HG02852 (cell line): ENCODE results near the gene RIC8B.

ENCODE experiments used
- ATAC-seq: cut with Tn5 transposase; IDR thresholded peaks from one replicate; pipeline ENCODE4 v1.9.1; 2021; ENCODE audit warnings: mild to moderate bottlenecking, moderate library complexity; ENCODE audit not compliant: unreplicated experiment

RIC8B gene

DNA sequence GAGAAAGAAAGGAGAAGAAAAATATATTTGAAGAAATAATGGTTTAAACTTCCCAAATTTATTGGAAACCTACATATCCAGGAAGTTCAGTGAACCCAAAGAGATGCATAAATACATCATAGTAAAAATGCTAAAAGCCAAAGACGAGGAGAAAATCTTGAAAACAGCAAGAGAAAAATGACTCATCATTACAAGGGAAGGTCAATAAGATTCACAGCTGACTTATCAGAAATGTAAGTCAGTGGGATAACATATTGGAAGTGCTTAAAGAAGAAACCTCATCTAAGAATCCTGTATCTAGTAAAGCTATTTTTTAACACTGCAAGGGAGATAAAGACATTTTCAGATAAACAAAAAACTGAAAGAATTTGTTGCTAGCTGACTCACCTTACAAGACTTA is 19.9 kb downstream of the RIC8B start:
- no peak for ATAC-seq

DNA sequence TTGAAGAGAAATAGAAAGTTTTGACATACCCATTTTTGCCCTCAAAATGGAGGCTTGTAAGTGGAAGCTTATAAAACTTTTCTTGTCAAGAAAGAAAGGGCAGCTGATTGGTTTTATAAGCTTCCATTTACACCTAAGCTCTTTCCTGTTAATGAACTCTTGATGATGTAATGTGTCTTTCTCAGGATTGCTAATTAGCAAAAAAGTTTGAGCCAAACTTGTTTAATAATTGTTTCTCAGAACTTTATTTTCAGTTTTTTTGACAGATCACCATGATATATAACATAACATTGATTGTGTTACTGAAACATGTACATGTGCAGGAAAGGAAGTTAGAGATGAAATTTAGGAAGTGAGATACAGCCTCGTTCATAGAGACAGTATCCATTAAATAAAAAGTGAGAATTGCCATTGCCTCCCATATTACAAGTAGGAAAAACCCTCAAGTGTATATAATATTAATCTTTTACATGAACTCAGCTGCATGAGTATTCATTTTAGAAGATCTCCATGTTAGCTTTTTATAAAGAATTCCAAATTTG is 26.8 kb downstream of the RIC8B start:
- ATAC-seq: no peak

DNA sequence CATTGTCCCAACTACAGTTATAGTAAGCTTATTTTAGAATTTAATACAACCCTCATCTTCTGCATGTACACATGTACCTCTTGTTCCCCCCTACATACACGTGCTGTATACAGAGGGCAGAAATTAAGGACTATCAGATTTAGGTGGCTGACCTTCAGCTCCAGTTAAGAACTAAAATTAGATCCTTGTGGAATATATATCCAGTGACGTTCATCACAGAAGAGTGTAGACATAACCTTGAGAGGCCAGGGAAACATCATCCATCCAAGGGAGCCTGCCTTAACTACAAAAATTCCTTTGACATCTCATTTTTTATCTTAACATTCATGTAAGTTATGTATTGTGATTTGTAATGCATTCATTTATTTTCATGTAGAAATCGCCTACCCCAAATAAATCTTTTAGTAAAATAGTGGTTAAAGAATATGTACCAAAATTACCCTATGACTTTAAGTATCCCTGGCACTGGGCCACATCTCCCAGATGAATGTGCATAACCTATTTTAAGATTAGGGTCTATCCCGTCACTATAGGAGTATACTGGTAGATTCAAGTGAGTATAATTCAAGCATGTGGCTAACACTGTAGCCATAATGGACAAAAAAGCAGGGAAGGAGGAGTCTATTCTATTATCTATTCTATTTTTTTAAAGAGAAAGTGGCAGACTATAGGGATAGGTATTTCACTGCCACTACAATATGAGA is 27.5 kb downstream of the RIC8B start:
- no peak for ATAC-seq

DNA sequence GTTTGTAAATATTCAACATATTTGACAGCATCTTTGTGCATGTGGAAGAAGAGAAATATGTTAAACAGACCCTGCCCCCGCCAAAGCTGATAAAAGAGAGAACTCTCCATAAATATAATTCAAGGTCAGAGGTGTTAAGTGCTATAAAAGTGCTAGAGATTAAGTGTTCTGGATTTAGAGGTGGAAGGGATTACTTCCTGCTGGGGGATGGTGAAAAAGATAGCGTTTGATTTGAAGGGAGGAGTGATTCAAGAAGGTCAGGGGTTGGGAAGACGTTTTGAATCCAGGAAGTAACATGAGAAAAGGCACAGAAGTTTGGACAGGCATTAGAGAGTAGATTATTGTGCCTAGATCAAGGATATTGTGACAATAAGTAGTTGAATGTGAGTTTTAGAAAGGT is 30.2 kb downstream of the RIC8B start:
- no peak for ATAC-seq

DNA sequence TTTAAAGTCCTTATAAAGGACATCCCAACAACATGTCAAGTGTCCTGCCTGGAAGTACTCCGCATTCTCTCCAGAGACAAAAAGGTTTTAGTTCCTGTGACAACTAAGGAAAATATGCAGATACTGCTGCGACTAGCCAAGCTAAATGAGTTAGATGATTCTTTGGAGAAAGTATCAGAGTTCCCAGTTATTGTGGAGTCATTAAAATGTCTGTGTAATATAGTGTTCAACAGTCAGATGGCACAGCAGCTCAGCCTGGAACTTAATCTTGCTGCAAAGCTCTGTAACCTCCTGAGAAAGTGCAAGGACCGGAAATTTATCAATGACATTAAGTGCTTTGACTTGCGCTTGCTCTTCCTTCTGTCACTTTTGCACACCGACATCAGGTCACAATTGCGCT is 40.2 kb downstream of the RIC8B start:
- no peak for ATAC-seq

DNA sequence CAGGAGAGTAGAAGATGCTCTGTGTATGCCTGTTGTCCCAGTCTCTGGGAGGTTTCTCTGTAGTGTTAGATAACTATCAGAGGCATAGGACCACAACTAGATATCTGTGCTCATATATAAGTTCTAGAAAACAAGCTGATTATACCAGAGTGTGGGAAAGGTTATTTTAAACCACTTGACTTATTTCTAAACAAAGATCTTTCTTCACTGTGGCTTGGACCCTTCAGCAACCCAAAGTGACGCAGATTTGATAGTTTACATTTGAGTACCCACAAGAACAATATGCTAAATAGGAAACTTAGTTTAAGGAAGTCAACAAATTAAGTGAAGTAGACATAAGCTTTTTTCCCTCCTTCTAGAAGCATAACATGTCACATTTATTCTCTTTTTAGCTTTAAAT is 41.3 kb downstream of the RIC8B start:
- no peak for ATAC-seq

DNA sequence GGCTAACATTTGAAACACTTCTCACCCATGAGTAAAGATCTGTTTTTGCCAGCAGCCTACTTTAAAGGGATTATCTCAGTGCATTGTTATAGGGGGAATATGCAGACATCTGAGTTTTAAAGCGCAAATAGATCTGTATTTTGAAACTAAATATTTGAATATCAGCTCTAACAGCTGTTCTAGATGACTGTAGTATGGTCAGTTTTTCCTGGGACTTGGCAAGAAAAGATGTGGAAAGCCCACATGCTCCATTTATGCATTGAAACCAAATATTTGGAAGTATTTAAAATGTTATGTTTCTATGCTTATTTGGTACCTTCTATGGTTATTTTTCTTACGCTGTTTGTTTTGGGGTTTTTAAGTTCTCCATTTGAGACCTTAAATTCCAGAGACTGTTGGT is 41.7 kb downstream of the RIC8B start:
- no peak for ATAC-seq

DNA sequence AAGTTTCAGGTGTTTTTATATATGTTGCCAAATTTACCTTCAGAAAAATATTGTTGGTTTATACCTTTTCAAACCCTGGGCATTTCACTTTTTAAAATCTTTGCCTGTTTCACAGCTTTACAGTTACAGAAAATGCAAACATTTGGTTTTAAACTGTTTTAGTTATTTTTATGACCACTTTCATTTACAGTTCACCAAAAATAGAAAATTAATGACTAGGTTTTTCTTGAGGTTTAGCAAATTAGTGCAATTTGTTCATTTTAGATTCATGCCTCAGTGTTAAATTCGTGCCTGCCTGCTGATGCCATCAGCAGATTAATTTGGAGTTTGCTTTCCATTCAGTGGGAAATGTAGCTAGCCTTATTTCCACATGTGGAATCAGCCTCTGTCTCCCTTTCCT is 45.5 kb downstream of the RIC8B start:
- no peak for ATAC-seq

DNA sequence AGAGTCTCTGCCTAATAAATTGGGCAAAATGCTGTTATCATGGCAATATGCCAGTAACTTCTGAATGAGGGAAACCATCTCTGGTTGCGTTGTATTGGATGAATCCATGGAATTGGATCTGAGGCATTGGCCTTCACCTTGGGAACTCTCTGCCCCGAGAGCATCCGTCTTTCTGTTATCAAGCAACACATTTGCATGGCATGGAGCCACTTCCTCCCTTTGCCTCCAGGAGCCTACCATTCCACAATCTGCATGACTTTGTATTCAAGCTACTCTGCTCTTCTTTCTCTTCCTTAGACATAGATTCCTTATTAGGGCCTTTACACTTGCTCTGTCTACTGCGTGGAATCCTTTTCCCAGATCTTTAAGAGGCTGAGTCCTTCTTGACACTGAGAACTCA is 57.2 kb downstream of the RIC8B start:
- ATAC-seq: no peak

DNA sequence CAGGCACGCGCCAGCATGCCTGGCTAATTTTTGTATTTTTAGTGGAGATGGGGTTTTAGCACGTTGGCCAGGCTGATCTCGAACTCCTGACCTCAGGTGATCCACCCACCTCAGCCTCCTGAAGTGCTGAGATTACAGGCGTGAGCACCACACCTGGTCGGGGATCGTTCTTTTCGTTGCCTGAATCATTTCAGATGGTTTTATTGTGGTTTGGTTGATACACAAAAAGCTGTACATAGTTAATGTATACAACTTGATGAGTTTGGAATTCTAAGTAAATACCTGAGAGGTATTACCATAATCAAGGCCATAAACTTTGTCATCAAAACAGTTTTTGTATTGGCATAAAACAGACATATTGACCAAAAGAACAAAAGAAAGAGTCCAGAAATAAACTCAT is 63.3 kb downstream of the RIC8B start:
- no peak for ATAC-seq

DNA sequence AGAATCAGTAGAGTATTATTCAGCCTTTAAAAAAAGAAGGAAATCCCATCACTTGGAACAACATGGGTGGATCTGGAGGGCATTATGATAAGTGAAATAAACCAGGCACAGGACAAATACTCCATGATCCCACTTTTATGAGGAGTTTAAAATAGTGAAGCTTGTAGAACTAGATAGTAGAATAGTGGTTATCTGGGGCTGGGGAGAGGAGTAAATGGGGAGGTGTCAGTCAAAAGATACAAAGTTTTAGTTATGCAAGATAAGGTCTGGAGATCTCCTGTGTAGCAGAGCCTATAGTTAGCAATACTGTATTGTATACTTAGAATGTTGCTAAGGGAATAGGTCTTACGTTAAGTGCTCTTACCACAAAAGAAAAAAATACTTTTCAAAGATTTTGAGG is 64.9 kb downstream of the RIC8B start:
- ATAC-seq: no peak

DNA sequence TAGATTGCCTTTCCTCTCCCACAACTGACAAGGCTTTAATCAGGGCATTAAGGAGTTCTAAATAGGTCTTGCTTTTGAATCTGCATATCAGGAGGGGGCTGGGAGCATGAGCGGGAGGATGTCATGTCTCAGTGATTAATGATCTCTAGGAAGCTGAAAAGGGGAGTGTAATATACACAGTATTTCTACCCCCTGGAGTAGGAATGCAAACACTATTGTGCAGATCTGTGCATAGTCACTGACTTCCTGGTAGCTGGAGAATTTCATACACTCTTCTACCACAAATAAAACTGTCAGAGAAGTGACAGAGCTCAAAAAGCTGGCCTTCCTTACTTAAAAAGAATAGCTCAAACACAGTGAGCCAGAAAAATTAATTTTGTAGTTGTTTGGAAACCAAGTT is 65.8 kb downstream of the RIC8B start:
- ATAC-seq: no peak

DNA sequence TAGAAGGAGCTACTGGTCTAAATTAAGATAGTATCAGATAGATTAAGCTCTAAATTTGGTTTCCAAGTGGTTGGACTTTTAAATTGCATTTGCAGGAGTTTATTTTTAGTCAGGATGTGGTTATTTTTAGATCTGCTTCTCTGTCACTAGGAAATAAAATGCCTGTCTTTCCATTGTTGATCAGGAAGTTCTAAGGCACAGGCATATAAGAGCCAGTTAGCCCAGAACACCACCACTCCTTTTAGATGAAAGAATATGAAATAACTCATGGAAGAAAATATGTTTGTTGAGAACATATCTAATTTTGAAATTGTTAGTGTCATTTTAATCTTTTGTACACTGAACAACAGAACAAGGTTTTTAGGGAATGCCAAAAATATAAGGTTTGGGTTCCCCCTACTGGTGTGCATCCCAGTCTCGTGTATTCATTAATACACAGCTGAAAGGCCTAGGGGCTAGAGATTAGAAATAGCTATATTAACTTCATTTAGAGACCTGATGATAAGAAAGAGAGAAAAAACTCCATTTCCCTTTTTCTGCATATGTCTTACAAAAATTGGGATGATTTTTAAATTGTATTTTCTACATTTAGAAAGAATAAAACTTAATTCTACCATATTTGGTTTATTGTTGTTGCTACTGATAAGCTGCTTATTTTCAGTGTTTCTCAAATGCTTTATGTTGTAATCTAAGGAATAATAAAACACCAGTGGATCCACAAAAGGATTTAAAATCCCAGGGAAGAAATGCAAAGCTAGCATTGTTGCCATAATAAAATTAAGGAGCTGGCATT is 67.2 kb downstream of the RIC8B start:
- ATAC-seq: no peak

DNA sequence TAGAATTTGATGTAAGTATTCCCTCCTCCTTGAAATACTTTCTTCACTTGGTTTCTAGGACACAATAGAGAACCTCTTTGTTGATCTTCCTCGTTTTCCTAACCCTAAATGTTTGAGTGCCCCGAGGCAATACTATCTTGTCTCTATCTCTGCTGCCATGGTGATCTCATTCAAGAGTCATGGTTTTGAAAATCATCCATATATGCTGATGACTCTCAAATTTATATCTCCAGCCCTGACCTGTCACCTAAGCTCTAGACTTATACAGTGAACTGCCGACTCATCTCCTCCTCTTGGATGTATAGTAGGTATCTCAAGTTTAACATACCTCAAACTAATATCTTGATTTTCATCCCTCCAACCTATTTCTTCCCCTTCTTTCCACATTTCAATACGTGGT is 71.4 kb downstream of the RIC8B start:
- ATAC-seq: no peak

DNA sequence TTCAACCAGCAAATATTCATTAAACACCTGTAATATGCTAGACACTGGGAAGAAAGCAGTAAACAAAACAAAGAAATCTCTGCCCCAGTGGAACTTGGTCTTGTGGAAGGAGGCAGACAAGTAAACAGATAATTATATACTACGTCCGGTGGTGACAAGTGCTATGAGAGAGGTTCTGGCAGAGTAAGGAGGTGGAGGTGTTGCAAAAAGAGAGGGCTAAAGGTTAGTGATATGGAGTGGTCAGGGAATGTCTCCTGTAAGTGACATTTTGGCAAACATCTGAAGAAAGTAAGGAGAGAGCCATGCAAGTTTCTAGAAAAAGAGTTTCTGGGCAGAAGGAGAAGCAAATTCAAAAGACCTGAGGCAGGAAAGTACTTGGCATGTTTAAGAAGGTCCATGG is 73.4 kb downstream of the RIC8B start:
- ATAC-seq: no peak

DNA sequence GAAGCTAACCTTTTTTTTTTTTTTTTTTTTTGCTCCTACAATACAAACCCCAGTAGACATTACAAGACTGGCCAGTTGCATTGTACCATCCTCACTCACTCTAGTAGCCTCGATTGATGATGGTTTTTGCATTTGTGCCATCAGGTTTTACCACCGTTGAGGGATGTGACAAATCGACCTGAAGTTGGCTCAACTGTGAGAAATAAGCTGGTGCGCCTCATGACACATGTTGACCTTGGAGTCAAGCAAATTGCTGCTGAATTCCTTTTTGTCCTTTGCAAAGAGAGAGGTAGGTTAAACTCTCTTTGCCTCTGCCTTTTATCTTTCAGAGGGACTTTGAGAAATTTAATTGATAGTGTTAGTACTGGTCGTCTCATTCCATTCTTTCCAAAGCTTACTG is 76.8 kb downstream of the RIC8B start:
- ATAC-seq: no peak

DNA sequence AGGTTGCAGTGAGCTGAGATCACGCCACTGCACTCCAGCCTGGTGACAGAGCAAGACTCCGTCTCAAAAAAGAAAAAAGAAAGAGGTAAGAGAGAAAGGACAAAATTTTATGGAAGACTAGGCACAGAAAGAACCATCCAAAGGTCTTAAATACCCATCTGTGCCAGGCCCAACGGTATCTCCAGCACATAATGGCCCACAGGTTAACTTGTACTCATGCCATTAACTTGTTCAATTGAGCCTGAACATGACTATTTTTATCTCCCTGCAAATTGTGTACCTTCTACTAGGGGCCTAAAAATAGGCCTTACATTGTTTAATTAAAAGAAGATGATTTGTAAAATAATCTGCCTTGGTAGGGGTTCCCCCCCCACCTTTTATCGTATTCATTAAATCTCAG is 80.2 kb downstream of the RIC8B start:
- ATAC-seq: no peak

DNA sequence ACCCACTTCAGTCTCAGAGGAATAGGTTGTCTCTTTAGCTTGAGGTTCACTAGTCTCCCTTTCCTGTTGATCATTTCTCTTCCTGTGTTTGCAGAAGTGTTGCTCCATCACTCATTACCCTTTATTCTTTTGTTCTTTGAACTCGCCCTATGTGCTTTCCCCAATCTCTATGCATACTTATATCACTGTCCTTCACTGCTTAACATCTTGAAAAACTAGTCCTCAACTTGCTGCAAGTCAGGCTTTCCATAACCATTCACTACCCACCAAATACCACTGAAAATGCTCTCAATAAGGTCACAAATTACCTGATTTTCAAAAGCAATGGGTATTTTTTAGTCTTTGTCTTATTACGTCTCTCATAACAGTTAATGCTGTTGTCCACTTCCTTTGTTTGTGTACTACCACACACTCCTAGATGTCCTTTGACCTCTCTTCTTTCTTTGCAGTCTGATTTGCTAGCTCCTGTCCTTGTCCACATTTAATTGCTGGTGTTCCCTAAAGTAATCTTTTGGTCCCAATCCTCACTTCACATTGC is 80.8 kb downstream of the RIC8B start:
- ATAC-seq: no peak

DNA sequence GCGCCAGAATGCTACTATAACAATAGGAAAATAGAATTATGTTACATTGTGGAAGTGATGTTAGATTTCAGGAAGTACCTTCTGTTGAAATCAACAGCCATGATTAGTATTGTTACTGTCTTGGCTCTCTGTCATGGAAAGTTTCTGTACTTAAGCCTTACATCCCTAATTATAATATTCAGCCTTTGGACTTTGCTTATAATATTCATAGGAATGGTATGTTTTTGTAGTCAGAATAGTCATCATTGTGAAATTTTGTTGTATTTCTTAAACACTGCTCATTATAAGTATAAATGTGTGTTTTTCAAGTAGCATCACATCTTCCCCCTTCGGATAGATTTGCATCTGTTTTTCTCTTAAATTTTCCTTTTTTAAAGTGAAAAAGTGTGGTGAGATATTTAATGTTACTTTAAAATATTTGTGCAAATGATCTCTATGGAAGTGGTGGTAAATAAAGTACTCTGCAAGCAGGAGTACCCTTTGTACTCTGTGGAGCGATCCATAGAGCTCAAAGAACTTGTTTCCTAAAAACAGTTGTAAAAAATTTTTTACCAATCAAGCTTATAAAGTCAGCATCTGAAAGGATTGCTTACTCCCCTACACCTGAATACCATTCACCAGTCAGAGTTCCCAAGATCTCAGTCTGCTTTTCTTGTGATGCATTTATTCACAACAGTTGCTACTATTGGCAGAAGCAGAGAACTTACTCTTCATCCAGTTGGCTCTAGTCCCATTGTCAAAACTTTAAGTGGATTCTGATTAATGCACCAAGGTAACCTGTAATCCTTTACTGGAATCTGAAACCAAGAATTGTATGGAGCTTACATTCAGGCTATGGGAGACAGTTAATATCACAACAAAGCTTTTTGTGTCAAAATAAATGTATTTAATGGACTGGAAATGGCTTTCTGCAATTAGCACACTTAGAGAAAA is 87.8 kb downstream of the RIC8B start:
- no peak for ATAC-seq

DNA sequence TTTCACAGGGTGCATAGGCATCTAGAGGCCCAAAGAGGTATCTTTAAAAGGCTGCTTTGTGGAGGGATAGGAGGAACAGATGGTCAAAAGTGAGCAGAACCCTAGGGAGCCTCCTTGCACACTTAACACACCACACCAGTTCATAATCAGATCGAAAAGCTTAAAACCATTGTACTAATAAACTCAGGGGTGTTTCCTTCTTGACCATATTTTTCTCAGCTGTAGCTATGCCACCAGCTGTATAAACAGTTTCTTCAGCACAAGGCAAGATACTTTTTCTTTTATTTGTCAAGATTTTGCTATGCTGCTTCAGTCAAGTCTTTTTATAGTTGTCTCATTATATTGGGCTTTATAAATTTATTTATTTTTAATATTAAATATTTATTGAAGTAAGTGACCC is 88.7 kb downstream of the RIC8B start:
- ATAC-seq: no peak

DNA sequence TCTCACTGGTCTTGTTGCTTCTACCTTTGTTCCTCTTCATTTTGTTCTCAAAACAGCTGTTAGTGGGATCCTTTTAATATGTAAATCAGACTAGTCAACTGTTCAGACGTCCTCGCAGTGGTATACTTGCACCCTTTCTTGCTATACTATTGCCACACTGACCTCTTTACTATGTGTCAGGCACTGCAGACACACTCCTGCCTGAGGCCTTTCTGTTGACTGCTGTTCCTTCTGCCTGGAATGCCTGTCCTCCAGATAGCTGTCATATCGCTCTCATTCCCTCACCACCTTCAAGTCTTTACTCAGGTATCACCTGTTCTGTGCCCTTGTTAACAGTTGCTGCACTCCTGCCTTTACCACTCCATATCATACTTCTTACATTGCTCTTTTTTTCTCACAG is 91.2 kb downstream of the RIC8B start:
- no peak for ATAC-seq
